ENCODE results near the gene TRIM60.

- no peak for TF ChIP-seq POLR2A (IDR thresholded peaks at IDR 0.05)
- no peak for TF ChIP-seq CTCF (IDR thresholded peaks at IDR 0.05)
- no peak for TF ChIP-seq POLR2AphosphoS5 (IDR thresholded peaks at IDR 0.05; ENCODE audit: insufficient read depth in 1 of 2, low read depth in 1 of 2)
Measured at GRCh38 chr4:165013691-165014090, 18.1 kb upstream of the TRIM60 start.
